Upper lobe of right lung (tissue), 1 donor: ENCODE results near the gene PDAP1. TPM values are rescaled to one million over a fixed set of nuclear protein-coding genes. Genes with fewer than 3 reads are reported as not detected.

Source experiments
- ATAC-seq: fragments of 200-7000 bp; cut with Tn5 transposase; one replicate; pipeline ENCODE4 v1.9.1; 2020; ENCODE audit warnings: mild to moderate bottlenecking, moderate library complexity
- DNase-seq: peaks from one replicate; pipeline ENCODE4 v3.0.0-alpha.2; 2020
- H3K27ac ChIP-seq: fragments of 200-600 bp; one replicate; pipeline ENCODE4 v1.8.0; 2022
- H3K27me3 ChIP-seq: fragments of 200-600 bp; one replicate; pipeline ENCODE4 v1.8.0; 2022; ENCODE audit warnings: mild to moderate bottlenecking
- H3K36me3 ChIP-seq: fragments of 200-600 bp; one replicate; pipeline ENCODE4 v1.8.0; 2022
- H3K4me1 ChIP-seq: fragments of 200-600 bp; one replicate; pipeline ENCODE4 v1.8.0; 2022
- H3K4me3 ChIP-seq: fragments of 200-600 bp; one replicate; pipeline ENCODE4 v1.8.0; 2022; ENCODE audit warnings: mild to moderate bottlenecking
- H3K9me3 ChIP-seq: fragments of 200-600 bp; one replicate; pipeline ENCODE4 v1.8.0; 2022
- CTCF ChIP-seq: fragments of 200-600 bp; IDR thresholded peaks from one replicate; pipeline ENCODE4 v1.8.0; 2022; ENCODE audit warnings: antibody characterized with exemption
- intact Hi-C: fragments of 100-400 bp; cut with DNase I; formaldehyde crosslinking; loops from one replicate; pipeline ENCODE4 v1.11.0; 2022
- long read RNA-seq: library from polyadenylated mRNA; unstranded; transcript quantifications from one replicate; pipeline ENCODE4 v2.0.0, GENCODE V29; 2021
- total RNA-seq: library from RNA; stranded (reverse); fragmentation: NEBNext Ultra II Directional; extraction: Animal tissue kit (Norgen Biotek cat#: 25700); gene quantifications from one replicate; pipeline ENCODE4 v1.2.1, GENCODE V29; 2021
- donor health status: DM: no; HTN: yes; CAD: no; lungs with severe emphysema.

The PDAP1 gene
- total RNA-seq = 76.4 TPM
- long read RNA-seq, transcript PDAP1-201 (6 exons, 2,546 nt) = major isoform, 72 of 96 reads
- long read RNA-seq, partial matches to known transcripts = 2 of 96 reads
- long read RNA-seq, other reads (novel, unspliced or antisense) = 21 of 96 reads

- Histone ChIP-seq H3K4me1 (peaks cover 43% of the 10 kb centered on the region), H3K9me3 (no peaks in the 10 kb centered on the region), H3K36me3 (peaks cover 38% of the 10 kb centered on the region), H3K4me3 (peak within 1 kb of the TSS; percentile 100), H3K27me3 (no peaks in the 10 kb centered on the region), H3K27ac (peak within 1 kb of the TSS; percentile 99)
- peak; percentile 96 for ATAC-seq
- DNase-seq = peak; percentile 97
- intact Hi-C loops = no loop called here
- TF ChIP-seq CTCF = peak; percentile 22
These were observed at the start of gene PDAP1, which contains the start of gene BUD31 for GRCh38 chr7:99408379-99409191. Gene PDAP1, minus strand, starts transcription at chr7:99408597. Its CDS starts 49 bp downstream, at chr7:99408548. Gene BUD31, plus strand, starts transcription at chr7:99408969. Its CDS starts 2,124 bp downstream, at chr7:99411093.

- no peaks in the 10 kb centered on the region for H3K4me1 ChIP-seq
- H3K9me3 ChIP-seq = no peaks in the 10 kb centered on the region
- no peak overlapping the region for H3K27ac ChIP-seq
- H3K4me3 ChIP-seq = no peak overlapping the region
- TF ChIP-seq CTCF = no peak
- H3K27me3 ChIP-seq = no peaks in the 10 kb centered on the region
- intact Hi-C loops = no loop called here
- peaks cover 75% of the 10 kb centered on the region for H3K36me3 ChIP-seq
- no peak for DNase-seq
- no peak for ATAC-seq
These were observed 49.5 kb upstream of the PDAP1 start for GRCh38 chr7:99457650-99458493.

GRCh38 chr7:99457050-99457649 is 48.8 kb upstream of the PDAP1 start:
- ATAC-seq = no peak
- DNase-seq = no peak
- peaks cover 76% of the 10 kb centered on the region for H3K36me3 ChIP-seq
- H3K9me3 ChIP-seq = no peaks in the 10 kb centered on the region
- H3K4me1 ChIP-seq = no peaks in the 10 kb centered on the region
- H3K4me3 ChIP-seq = no peak overlapping the region
- no peaks in the 10 kb centered on the region for H3K27me3 ChIP-seq
- no peak for TF ChIP-seq CTCF
- H3K27ac ChIP-seq = no peak overlapping the region
- intact Hi-C loops = no loop called here

- peaks cover 81% of the 10 kb centered on the region for H3K36me3 ChIP-seq
- no peak for ATAC-seq
- intact Hi-C loops = no loop called here
- TF ChIP-seq CTCF = no peak
- no peak overlapping the region for H3K27ac ChIP-seq
- no peak for DNase-seq
- H3K9me3 ChIP-seq = no peaks in the 10 kb centered on the region
- no peak overlapping the region for H3K4me3 ChIP-seq
- H3K27me3 ChIP-seq = no peaks in the 10 kb centered on the region
- no peaks in the 10 kb centered on the region for H3K4me1 ChIP-seq
These were observed 47.9 kb upstream of the PDAP1 start for GRCh38 chr7:99456288-99456687.

- intact Hi-C loops = no loop called here
- H3K27me3 ChIP-seq = no peaks in the 10 kb centered on the region
- peaks cover 85% of the 10 kb centered on the region for H3K36me3 ChIP-seq
- no peak overlapping the region for H3K4me3 ChIP-seq
- ATAC-seq (no peak), DNase-seq (no peak)
- no peak overlapping the region for H3K27ac ChIP-seq
- no peaks in the 10 kb centered on the region for H3K4me1 ChIP-seq
- TF ChIP-seq CTCF = no peak
- H3K9me3 ChIP-seq = no peaks in the 10 kb centered on the region
These were observed 47.5 kb upstream of the PDAP1 start for GRCh38 chr7:99455874-99456273.
